RCC 7860 (cell line): ENCODE results near the gene TM4SF5.

Source experiments
- DNase-seq: peaks from one replicate; pipeline ENCODE4 v3.0.0-alpha.2; 2015; ENCODE audit warnings: low spot score
- FAIRE-seq: peaks from 2 replicates; lab custom pipeline; 2012; peaks lifted over from hg19 to GRCh38; lab: Jason Lieb, UNC

Gene TM4SF5

DNA sequence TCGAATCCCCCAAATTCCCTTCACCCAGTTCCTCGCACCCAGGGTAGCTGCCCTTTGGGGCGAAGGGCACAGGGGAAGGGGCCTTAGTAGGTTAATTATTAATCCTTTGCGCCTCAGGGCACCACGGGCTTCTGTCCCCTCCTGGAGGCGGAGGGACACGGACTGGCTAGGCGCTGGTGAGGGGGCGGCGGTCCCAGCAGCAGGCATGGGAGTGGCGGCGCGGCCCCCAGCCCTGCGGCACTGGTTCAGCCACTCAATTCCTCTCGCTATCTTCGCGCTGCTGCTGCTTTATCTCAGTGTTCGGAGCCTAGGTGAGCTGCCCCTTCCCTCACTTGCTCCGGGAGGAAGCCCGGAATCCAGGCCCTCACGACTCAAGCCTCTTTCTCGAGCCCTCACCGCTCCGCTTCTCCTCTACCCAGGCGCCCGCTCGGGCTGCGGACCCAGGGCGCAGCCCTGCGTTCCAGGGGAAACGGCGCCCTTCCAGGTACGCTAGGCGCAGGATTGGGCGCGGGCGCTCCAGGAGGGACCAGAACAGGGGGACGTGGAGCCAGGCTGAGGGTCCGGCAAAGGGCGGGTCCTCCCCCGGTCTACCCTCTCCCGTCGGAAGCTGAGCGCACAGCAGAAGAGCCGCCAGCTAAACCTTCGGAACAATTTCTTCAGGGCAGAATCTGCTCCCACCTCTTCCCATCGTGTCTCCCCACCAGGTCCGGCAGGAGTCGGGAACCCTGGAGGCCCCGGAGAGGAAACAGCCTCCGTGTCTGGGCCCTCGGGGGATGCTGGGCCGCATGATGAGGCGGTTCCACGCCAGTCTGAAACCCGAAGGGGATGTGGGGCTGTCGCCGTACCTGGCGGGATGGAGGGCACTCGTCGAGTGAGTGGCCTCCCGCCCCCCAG is 17.4 kb downstream of the TM4SF5 start, which contains the start of gene GLTPD2:
Gene GLTPD2 (plus strand): TSS at position 158 of the 894 bp plus-strand sequence. CDS start 48 bp downstream, at position 206.
- no peak for DNase-seq
- no peak for FAIRE-seq

DNA sequence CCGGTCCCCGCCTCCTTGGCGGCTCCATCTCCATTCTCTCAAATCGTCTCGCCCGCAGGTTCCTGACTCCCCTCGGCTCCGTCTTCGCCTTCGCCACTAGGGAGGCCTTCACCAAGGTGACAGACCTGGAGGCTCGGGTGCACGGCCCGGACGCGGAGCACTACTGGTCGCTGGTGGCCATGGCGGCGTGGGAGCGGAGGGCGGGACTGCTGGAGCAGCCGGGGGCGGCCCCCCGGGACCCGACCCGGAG is 17.9 kb downstream of the TM4SF5 start:
- FAIRE-seq = no peak
- no peak for DNase-seq

DNA sequence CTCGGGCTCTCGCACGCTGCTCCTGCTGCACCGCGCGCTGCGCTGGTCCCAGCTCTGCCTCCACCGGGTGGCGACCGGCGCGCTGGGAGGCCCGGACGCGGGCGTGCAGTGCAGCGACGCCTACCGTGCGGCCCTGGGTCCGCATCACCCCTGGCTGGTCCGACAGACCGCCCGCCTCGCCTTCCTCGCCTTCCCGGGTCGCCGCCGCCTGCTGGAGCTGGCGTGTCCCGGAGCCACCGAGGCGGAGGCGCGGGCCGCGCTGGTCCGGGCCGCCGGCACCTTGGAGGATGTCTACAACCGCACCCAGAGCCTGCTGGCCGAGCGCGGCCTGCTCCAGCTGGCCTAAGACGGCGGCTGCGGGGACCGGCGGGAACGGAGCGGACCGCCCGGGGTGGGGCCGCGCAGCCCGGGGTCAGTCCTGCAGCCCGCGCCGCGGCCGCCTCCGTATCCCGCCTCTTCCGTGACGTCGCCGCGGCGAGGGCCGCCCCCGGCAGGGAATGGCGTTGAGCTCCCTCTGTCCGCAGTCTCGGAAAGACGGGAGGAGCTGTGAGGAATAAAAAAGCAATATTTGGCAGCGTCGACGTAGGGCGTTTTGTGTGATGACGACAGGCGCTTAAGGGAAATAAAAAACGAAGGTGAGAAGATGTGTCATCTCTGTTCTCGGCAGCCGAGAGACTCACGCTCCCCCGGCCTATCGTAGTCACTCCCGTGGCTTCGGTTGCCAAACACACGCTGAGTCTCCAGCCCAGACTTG is 18.4 kb downstream of the TM4SF5 start:
- FAIRE-seq (no peak), DNase-seq (peak; percentile 55)

DNA sequence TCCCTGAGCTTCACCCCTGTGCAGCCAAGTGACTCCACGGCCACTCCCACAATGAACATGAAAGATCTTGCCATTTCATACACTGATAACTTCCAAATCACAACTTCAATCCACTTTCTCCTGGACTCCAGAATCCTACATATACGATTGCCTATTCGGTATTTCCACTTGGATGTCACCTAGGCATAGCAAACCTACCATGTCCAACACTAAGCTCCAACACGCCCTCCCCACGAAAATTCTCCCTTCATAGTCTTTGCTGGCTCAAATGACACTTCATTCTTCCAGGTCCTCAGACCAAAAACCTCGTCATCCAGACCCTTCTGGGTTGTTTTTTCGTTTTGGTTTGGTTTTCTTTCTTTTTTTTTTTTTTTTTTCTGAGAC is 19.0 kb downstream of the TM4SF5 start:
- DNase-seq = no peak
- no peak for FAIRE-seq

- no peak for FAIRE-seq
- DNase-seq = no peak
These were observed 23.5 kb downstream of the TM4SF5 start for GRCh38 chr17:4795168-4795567.

DNA sequence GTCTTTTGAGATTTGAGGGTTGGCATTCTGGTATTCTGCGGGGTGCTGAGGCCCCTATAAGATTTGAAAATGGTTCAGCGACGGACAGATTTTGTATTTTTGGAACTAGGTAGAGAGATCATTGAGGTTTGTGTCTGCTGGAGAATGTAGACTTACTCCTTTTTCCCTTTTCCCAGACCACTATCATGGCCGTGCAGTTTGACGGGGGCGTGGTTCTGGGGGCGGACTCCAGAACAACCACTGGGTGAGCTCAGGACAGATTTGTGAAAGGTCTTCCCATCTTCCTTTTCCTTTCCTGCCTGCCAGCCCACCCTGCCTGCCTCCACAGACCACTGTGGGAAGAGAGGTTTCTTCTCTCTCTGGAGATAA is 24.9 kb downstream of the TM4SF5 start:
- peak; percentile 10 for DNase-seq
- no peak for FAIRE-seq

- no peak for FAIRE-seq
- peak; percentile 17 for DNase-seq
These were observed 28.9 kb downstream of the TM4SF5 start for GRCh38 chr17:4800462-4801196.

- DNase-seq (no peak), FAIRE-seq (no peak)
These were observed 30.5 kb downstream of the TM4SF5 start, which contains the start of gene C17orf114 for GRCh38 chr17:4802228-4802627. TSS of gene C17orf114 (minus strand) at chr17:4802328.

GRCh38 chr17:4806456-4806776 is 34.7 kb downstream of the TM4SF5 start:
- DNase-seq (no peak), FAIRE-seq (no peak)

GRCh38 chr17:4806777-4807604 is 35.3 kb downstream of the TM4SF5 start, which contains the start of gene PLD2:
TSS of gene PLD2 (plus strand) at chr17:4807152. CDS start at chr17:4807773, 621 bp downstream.
- DNase-seq (peak; percentile 46), FAIRE-seq (no peak)

GRCh38 chr17:4807605-4808377 is 36.1 kb downstream of the TM4SF5 start:
- DNase-seq = no peak
- no peak for FAIRE-seq

DNA sequence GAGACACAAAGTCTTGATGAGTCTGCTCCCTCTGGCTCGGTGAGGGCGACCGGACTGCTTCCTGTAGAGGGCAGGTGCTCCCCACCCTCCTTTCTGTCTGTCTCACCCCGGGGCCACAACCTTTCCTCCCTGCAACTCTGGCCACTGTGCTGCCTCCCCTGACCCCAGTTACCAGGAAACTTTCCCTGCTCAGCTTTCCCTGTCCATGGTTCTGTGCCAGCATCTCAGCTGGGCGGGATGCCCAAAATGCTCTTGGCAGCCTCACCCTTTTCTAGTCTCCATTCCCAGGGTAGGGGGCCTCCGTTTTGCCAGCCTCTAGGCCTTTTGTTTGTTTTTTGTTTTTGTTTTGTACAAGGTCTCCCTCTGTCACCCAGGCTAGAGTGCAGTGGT is 36.7 kb downstream of the TM4SF5 start:
- FAIRE-seq (no peak), DNase-seq (no peak)

DNA sequence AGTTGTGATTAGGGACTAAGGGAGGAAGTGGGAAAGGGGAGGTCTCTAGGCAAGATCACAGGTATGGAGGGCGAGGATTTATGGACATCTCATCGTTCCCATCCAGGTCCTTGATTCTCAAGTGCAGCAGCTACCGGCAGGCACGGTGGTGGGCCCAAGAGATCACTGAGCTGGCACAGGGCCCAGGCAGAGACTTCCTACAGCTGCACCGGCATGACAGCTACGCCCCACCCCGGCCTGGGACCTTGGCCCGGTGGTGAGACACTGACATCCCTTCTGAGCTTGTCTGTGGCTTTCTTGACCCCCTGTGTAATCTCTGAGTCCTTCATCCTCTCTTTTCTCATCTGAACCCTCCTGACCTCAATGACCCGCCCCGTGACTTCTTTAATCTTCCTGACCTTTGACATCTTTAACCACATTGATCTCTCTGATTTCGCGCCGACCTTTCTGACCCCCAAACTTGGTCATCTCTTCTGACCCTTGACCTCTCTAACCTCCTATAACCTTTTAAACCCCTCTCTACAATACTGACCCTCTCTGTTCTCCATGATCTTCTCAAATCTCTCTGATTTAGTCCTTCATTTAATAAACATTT is 39.1 kb downstream of the TM4SF5 start:
- FAIRE-seq (no peak), DNase-seq (no peak)

DNA sequence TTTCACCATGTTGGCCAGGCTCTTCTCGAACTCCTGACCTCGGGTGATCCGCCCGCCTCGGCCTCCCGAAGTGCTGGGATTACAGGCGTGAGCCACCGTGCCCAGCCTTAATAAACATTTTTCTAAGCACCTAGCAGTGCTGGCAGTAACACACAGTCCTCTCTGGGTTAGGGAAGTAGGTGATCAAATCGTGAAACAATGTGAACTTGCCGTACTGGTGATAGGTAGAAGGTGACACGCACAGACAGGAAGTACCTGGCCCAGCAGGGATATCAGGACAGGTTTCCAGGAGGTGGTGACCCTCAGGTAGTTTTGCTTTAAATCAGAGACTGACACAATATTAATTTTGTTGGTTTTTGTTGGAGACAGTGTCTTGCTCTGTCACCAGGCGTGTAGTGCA is 39.8 kb downstream of the TM4SF5 start:
- DNase-seq (no peak), FAIRE-seq (no peak)

DNA sequence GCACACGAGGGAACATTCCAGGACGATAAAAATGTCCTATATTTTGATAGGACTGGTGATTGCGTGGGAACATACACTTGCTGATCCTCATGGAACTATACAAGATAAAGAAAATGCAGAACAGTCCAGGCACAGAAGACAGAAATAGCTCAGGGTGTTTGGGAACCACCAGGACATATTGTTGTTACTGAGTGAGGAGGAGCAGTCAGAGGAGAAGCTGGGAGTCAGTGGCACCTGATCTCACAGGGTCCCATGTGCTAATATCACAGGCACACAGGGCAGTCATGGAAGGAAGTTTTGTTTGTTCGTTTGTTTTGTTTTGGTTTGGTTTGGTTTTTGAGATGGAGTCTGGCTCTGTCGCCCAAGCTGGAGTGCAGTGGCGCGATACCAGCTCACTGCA is 41.0 kb downstream of the TM4SF5 start:
- FAIRE-seq (no peak), DNase-seq (no peak)

DNA sequence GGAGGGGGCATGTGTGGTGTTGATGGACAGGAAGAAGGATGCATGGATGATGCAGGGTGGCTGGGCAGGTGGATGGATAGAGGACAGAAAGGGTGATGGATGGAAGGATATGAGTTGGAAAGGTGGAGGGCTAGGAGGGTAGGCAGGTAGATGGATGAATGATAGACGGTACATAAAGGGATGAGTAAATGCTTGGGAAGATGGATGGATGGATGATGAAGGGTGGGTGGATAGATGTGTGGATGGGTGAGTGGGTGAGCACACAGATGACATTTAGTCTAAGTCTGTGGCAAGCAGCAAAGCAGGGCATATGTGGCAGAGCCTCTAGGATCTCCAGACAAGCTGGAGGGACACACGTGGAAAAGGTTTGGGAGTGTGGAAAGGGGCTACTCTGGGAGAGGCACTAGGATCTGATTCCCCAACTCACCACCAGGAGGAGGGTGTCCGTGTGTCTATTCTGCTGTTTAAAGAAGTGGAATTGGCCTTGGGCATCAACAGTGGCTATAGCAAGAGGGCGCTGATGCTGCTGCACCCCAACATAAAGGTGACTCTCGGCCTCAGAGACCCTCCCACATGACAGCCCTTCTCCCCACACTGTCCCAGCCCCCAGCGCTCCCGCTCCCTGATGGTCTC is 43.5 kb downstream of the TM4SF5 start:
- no peak for FAIRE-seq
- DNase-seq = no peak

DNA sequence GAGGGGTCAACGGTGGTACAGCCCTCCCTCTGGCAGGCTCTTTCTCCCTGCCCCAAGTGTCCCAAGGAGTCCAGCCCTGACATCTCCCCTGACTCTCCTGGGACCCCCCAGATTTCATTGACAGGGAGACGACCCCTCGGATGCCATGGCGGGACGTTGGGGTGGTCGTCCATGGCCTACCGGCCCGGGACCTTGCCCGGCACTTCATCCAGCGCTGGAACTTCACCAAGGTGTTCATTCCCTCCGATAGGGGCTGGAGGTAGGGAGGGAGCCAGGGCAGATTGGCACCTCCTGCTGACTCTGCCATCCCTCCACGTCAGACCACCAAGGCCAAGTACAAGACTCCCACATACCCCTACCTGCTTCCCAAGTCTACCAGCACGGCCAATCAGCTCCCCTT is 45.1 kb downstream of the TM4SF5 start:
- FAIRE-seq (no peak), DNase-seq (no peak)

GRCh38 chr17:4818276-4818675 is 46.6 kb downstream of the TM4SF5 start:
- FAIRE-seq = no peak
- no peak for DNase-seq

DNA sequence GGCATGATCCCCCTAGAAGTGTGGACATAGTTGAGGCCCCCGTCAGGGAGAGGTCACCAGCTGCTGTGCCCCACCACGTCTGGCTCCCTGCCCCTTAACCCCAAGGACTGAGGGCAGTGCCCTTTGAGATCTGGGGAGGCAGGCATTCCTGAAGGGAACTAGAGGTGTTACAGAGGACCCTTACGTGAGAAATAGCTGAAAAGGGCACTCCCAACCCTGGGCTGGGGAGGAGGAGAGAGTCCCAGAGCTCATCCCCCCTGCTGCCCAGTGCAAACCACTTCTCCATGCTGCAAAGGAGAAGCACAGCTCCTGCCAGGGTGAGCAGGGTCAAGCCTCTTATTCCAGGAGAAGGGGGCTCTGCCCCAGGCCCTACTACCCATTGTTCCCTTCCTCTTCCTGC is 51.1 kb downstream of the TM4SF5 start:
- FAIRE-seq (no peak), DNase-seq (no peak)
